GM19240 (cell line): Measurements from ENCODE around the gene FAM78A.
"Not testable (repeated sequence)": the region's sequence is repeated elsewhere in the genome, so short reads cannot be mapped to it uniquely, and the experiment has no call there.

ENCODE experiments used
- DNase-seq: peaks from one replicate; pipeline ENCODE4 v3.0.0; 2011; ENCODE audit warnings: low spot score; ENCODE audit not compliant: insufficient read length

Gene FAM78A

DNA sequence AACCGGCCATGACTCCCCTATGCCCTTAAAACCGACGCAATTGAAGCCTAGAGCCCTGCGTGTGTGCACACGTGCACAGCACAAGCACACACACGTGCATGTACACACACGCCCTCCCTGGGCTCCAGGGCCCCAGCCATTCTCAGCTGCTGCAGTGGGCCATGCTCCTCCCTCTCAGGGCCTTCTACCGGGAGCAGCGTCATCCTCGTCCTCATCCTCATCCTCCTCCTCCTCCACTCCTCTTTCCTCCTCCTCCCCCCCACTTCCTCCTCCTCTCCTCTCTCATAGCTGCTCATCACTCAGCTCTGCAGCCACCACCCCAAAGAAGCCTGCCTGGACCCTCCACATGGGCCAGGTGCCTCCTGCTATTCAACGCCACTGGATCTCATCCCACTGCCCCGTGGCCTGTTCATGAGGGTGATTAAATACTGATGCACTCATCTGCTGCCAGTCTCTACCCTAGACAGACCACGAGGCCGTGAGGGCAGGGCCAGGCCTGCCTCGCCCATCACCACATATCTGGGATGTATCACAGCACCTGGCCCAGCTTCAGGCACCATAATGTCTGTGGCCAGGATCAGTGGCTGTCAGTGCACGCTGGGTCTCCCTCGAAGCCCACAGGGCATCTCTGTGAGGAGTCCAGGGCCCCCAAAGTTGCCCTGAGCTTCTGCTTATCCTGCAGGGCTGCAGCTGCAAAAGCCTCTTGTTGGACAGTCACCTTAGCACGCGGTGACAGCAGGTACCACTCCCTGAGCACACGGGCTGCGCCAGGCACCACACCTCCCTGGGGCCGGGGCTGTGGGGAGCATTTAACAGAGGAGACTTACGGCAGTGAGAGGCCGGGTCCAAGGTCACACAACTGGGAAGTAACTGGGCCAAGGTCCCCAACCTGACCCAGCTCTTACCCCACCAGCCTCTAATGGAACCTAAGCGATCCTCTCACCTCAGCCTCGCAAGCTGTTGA lies 9.8 kb downstream of the FAM78A start:
- DNase-seq: no peak

- no peak for DNase-seq
Observed at GRCh38 chr9:131264231-131264630, 12.1 kb downstream of the FAM78A start.

- no peak for DNase-seq
Observed at GRCh38 chr9:131263701-131264100, 12.6 kb downstream of the FAM78A start.

DNA sequence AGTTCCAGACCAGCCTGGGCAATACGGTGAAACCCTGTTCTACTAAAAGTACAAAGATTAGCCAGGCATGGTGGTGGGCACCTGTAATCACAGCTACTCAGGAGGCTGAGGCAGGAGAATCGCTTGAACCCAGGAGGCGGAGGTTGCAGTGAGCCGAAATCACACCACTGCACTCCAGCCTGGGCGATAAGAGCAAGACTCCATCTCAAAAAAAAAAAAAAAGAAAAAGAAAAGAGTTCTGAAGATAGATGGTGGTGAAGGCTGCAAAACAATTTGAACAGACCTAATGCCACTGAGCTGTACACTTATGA lies 13.3 kb downstream of the FAM78A start:
- DNase-seq: not testable (repeated sequence)

DNA sequence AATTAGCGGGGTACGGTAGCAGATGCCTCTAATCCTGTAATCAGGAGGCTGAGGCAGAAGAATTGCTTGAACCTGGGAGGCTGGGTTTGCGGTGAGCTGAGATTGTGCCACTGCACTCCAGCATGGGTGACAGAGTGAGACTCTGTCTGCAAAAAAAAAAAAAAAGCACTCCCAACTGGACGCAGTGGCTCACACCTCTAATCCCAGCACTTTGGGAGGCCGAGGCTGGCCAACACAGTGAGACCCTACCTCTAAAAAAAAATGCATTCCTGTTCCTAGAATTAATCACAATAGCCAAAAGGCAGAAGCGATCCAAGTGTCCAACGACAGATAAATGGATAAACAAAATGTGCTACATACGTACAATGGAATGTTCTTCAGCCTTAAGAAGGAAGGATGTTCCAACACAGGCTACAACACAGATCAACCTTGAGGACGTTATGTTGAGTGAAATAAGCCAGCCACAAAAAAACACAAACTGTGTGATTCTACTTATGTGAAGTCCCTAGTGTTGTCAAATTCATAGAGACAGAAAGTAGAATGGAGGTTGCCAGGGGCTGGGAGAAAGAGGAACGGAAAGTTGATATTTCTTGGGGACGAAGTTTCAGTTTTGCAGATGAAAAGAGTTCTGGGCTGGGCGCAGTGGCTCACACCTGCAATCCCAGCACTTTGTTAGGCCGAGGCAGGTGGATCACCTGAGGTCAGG lies 13.8 kb downstream of the FAM78A start:
- no peak for DNase-seq

- DNase-seq: no peak
Observed at GRCh38 chr9:131260751-131261452, 15.4 kb downstream of the FAM78A start.

DNA sequence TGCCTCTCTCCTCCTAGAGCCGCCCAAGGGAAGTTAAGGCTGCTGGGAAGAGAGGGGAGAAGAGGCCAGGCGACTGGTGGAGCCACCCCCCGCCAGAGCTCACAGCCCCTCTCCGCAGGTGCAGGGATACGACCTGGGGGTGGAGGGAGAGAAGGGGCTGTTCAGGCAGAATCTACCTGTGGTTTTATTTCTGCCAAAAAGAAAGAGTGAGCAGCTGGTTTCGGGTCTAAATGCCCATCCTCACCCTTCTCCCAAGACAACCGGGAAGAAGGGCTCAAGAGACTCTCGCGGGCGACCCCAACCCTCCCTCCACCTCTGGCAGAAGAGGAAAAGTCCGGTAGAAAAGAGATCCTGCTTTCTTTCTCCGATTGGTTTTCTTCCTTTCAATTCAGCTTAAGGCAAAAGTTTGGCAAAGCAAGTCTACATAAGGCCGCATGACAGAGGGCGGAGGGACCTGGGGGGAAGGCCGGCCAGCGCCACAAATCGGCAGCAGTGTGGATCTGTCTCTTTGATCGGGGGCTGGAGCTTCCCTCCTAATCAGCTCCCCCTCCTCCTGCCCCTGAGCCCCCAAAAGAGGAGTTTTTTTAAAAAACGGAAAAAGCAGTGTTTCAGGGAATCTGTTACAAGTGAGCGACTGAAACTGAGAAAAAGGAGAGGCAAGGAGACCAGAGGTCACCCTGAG lies 16.3 kb downstream of the FAM78A start:
- no peak for DNase-seq

GRCh38 chr9:131259432-131259898 lies 16.8 kb downstream of the FAM78A start:
- DNase-seq: no peak

GRCh38 chr9:131258698-131259431 lies 17.4 kb downstream of the FAM78A start:
- no peak for DNase-seq

DNA sequence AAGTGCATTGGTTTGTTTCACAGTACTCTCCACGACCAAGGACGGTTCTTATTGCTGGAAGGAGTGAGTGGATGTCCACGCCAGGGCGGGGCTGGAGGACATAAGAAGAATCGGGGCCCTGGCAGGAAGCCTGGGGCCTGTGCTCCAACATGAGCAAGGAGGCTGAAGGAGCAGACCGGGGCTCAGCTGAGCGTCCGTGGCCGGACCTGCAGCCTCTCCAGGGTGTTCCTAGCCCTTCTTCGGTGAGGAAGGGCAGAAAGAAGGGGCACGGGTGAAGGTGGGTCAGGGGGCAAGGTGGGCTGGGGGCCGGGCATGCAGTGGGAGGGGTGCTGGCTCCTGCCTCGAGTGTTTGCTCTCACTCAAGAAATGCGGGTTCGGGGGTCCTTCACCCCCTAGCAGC lies 18.1 kb downstream of the FAM78A start:
- DNase-seq: no peak

DNA sequence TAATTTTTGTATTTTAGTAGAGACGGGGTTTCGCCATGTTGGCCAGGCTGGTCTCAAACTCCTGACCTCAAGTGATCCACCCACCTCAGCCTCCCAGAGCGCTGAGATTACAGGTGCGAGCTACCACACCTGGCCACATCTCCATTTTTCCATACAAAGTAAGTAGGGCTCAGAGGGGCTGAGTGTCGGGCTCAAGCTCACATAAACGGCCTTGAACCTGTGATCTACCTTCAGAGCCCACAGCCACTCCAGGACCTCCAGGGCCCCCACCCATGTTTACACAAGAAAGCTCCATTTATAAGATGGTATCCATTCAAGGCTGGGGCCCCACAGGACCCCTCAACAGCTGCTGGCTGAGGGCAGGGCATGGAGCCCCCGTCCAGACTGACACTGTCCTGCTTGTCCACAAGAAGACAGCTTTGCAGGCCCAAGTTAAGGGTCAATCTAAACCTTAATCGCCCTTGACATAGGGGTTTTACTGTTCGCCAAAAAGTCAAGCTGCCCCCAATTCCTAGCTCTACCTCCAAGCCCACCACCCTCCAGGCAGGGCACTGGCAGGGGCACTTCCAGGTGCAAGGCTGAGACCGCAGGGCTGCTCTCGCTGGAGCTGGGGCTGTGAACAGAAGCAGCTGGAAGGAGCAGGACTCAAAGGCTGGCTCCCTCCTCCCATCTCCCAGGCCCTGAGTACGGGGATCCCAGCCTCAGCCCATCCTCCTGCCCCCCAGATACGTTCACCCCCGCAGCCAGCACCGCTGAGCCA lies 18.9 kb downstream of the FAM78A start:
- DNase-seq: no peak

- DNase-seq: no peak
Observed at GRCh38 chr9:131255676-131256197, 20.6 kb downstream of the FAM78A start.

DNA sequence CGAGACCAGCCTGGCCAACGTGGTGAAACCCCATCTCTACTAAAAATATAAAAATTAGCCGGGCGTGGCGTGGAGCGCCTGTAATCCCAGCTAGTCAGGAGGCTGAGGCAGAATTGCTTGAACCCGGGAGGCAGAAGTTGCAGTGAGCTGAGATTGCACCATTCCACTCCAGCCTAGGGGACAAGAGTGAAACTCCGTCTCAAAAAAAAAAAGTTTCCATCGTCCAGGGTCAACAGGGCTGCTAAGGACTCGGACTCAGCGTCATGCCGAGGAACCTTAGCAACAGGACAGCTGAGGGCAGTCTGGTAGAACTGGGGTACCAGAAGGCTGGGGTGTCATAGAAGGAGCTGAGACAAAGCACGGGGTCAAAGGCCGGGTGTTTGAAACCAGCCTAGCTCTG lies 21.7 kb downstream of the FAM78A start:
- no peak for DNase-seq

- DNase-seq: no peak
Observed at GRCh38 chr9:131253891-131254491, 22.3 kb downstream of the FAM78A start.

- no peak for DNase-seq
Observed at GRCh38 chr9:131252120-131252519, 24.2 kb downstream of the FAM78A start.

DNA sequence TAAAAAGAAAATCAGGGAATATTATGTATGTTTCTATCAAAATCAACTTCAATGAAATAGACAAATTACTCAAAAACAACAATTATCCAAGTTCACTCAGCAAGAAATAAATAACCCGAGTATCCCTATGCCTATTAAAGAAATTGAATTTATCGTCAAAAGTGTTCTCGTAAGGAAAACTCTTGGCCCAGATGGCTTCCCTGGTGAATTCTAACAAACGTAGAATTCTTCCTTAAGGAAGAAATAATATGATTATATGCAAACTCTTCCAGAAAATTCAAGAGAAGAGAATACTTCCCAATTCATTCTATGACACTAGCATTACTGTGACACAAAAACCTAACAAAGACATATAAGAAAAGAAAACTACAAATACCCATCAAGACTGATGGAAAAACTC lies 29.7 kb downstream of the FAM78A start:
- DNase-seq: no peak

DNA sequence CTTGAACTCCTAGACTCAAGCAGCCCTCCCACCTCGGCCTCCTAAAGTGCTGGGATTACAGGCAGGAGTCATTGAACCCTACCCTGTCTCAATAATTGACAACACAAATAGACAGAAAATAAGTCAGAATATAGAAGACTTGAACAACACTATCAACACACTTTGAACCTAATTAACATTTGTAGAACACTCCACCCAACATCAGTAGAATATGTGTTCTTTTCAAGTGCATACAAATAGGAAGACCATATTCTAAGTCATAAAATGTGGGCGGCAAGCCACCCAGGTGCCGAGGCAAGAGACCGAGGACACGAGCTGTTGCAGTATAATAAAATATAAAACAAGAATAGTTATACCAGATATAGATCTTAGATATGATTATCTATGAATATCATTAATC lies 32.0 kb downstream of the FAM78A start:
- not testable (repeated sequence) for DNase-seq

DNA sequence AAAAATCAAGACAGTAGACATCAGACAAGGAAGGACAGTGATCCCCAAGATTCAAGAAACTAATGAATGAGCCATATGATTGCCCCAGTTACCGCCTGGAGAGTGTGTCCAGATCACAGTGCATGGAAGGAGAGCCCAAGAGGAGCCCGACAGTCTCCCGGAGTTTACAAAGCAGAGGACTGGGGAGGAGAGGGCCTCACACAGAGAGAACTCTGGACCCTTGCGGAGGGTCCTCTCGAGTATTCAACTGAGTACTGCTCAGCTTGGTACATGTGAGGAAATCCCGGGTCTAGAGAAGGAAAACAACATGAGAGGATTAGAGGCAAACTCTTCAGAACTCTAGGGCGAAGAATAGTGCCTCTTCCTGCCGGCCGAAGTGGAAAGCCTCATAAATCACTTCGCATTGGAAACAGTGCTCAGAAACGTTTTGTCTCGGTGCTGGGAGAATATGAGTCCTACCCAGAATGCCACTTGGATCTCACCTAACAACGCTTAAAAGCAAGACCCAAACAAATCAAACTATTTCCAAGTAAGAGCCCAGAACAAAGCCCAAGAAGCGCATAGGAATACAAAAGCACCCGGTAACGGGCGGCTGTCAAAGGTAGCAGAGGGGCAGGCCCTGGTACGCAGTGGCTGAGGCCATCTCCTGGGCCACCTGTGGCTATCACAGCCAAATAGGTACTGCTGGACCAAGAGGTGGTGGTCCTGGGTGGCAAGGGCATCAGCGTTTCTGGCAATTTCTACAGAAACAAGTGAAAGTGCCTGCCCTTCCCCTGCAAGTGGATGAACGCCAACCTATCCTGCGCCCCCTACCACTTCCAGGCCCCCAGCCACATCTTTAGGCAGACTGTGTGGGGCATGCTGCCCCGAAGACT lies 36.0 kb downstream of the FAM78A start:
- no peak for DNase-seq
